MM.1S (cell line): ENCODE data around the gene NTN1.

Experiments used
- CTCF ChIP-seq: fragments of 300-600 bp; sonication (generic); IDR thresholded peaks from 2 replicates; pipeline ENCODE4 v1.5.1; 2016; ENCODE audit warnings: antibody characterized with exemption, low read length, mixed read lengths
- EZH2 ChIP-seq: fragments of 300-600 bp; sonication (generic); optimal IDR thresholded peaks from 2 replicates; pipeline ENCODE3; 2017; ENCODE audit warnings: low read depth, mild to moderate bottlenecking, antibody characterized with exemption, low read length, mixed read lengths
- EZH2phosphoT487 ChIP-seq: fragments of 300-600 bp; sonication (generic); IDR thresholded peaks from 2 replicates; pipeline ENCODE4 v1.6.1; 2018; ENCODE audit warnings: antibody characterized with exemption, low read length

GRCh38 chr17:9231449-9232154 is 210.3 kb downstream of the NTN1 start:
- TF ChIP-seq CTCF (no peak), EZH2 (no peak), EZH2phosphoT487 (no peak)
